Body of pancreas (tissue), 4 donors: ENCODE data around the gene SPNS3.

Experiments
- CTCF ChIP-seq, 7 experiments: fragments of 450-650 bp in 4 of 7; fragments of 200-600 bp in 3 of 7; sonication (generic) in 3 of 7; IDR thresholded peaks; one replicate each; pipeline ENCODE4 v1.5.1; 2016 to 2019; ENCODE audit warnings: antibody characterized with exemption in 7 of 7
- POLR2A ChIP-seq, 3 donors: fragments of 450-650 bp; IDR thresholded peaks; one replicate each; pipeline ENCODE4 v1.6.1; 2016; ENCODE audit warnings: antibody characterized with exemption in 3 of 3, mild to moderate bottlenecking in 2 of 3

DNA sequence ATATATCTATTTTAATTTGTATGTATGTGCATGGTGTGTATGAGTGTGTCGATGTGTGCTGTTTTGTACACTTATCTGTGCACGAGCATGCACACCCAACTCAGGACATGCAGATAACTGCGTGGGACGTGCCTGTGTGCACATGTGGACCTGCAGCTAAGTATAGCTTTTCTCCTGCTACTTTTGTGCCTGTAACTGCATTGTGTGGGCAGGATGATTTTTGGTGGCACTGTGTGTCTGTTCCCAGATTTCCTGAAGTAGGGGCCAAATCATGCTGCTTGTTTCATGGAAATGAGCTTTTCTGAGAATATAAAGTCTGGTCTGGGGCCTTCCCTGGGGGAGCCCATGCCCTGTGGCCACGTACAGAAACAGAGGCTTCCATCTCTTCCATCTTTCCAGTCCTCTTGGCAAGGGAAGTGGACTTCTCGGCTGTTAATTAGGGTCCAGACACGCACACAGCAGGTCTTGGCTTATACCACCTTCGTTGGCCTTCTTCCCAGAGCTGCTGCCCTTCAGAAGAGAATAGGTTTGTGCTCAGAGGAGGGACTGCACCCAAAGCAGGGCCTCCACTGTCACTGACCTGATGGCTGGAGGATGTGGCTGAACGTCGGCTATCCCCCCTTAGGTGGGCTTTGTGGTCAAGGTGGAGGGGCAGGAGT is 30.2 kb downstream of the SPNS3 start:
- TF ChIP-seq CTCF (IDR thresholded peaks at IDR 0.05) (no peak), POLR2A (IDR thresholded peaks at IDR 0.05) (no peak)
